H1 (cell line): Measurements from ENCODE around the gene PHTF2. TPM values are rescaled to one million over a fixed set of nuclear protein-coding genes. Genes with fewer than 3 reads are reported as not detected.

Experiments used
- CTCF ChIA-PET: fragments of 300-600 bp; sonication (Branson Sonifier 250); formaldehyde crosslinking; loops from one replicate; lab custom pipeline; 2021; ENCODE audit not compliant: partially characterized antibody; lab: Charles Lee
- POLR2A ChIA-PET: fragments of 300-600 bp; sonication (Branson Sonifier 250); formaldehyde crosslinking; loops from one replicate; lab custom pipeline; 2021; ENCODE audit warnings: inconsistent platforms; ENCODE audit not compliant: partially characterized antibody; lab: Charles Lee
- DNase-seq, 2 experiments: peaks; one replicate each; pipeline versions ENCODE4 v3.0.0 to v3.0.0-alpha.2; 2010 to 2022; ENCODE audit warnings: low spot score in 2 of 2, low read depth in 1 of 2, mixed read lengths in 1 of 2
- FAIRE-seq: peaks from 2 replicates; lab custom pipeline; 2011; peaks lifted over from hg19 to GRCh38; lab: Jason Lieb, UNC
- H2AFZ ChIP-seq: 2 replicates; pipeline ENCODE4 v1.8.1; 2012; ENCODE audit warnings: low read length, inconsistent platforms
- H2AK5ac ChIP-seq: 2 replicates; pipeline ENCODE4 v1.6.1; 2013; ENCODE audit warnings: low read depth, low read length
- H2BK120ac ChIP-seq: replicated peaks from 2 replicates; pipeline ENCODE3; 2013; ENCODE audit warnings: low read depth, low read length, inconsistent platforms
- H2BK12ac ChIP-seq: 2 replicates; pipeline ENCODE4 v1.6.1; 2013; ENCODE audit warnings: low read depth, low read length
- H2BK15ac ChIP-seq: 2 replicates; pipeline ENCODE4 v1.6.1; 2013; ENCODE audit warnings: low read length
- H2BK20ac ChIP-seq: 2 replicates; pipeline ENCODE4 v1.6.1; 2013; ENCODE audit warnings: low read length
- H2BK5ac ChIP-seq: 2 replicates; pipeline ENCODE4 v1.6.1; 2013; ENCODE audit warnings: low read depth, low read length
- H3K14ac ChIP-seq: 2 replicates; pipeline ENCODE4 v1.6.1; 2013; ENCODE audit warnings: inconsistent platforms; ENCODE audit not compliant: insufficient read length
- H3K18ac ChIP-seq: 2 replicates; pipeline ENCODE4 v1.6.1; 2013; ENCODE audit warnings: low read length; ENCODE audit errors: extremely low read depth
- H3K23ac ChIP-seq: 2 replicates; pipeline ENCODE4 v1.6.1; 2013; ENCODE audit warnings: inconsistent platforms; ENCODE audit not compliant: insufficient read length
- H3K23me2 ChIP-seq: 2 replicates; pipeline ENCODE4 v1.6.1; 2013; ENCODE audit warnings: low read depth, low read length
- H3K27ac ChIP-seq: 2 replicates; pipeline ENCODE4 v1.6.1; 2011; ENCODE audit warnings: low read depth, low read length, inconsistent platforms
- H3K27me3 ChIP-seq, 4 experiments: replicated peaks in 1 of 4; 1 replicate in 1 of 4; 2 replicates in 3 of 4; pipeline versions ENCODE4 v1.6.1 to v1.8.1; 2011 to 2013; ENCODE audit warnings: low read length in 3 of 4, mild to moderate bottlenecking in 3 of 4, inconsistent platforms in 2 of 4, mixed read lengths in 2 of 4, moderate library complexity in 1 of 4; ENCODE audit not compliant: control insufficient read depth in 3 of 4, insufficient read depth in 3 of 4; ENCODE audit errors: extremely low read depth in 1 of 4
- H3K36me3 ChIP-seq, 4 experiments: 2 replicates each; pipeline versions ENCODE4 v1.6.1 to v1.8.1; 2011 to 2013; ENCODE audit warnings: mild to moderate bottlenecking in 4 of 4, low read length in 3 of 4, moderate library complexity in 2 of 4, control low read depth in 1 of 4, inconsistent platforms in 1 of 4; ENCODE audit not compliant: insufficient read depth in 4 of 4, control insufficient read depth in 2 of 4
- H3K4ac ChIP-seq: replicated peaks from 2 replicates; pipeline ENCODE3; 2013; ENCODE audit warnings: low read length, low read depth, mixed read lengths, inconsistent platforms; ENCODE audit not compliant: insufficient read length
- H3K4me1 ChIP-seq, 4 experiments: replicated peaks in 1 of 4; 1 replicate in 1 of 4; 2 replicates in 3 of 4; pipeline versions ENCODE4 v1.6.1 to v1.8.1; 2011 to 2013; ENCODE audit warnings: low read length in 3 of 4, inconsistent platforms in 2 of 4, mixed read lengths in 1 of 4; ENCODE audit not compliant: insufficient read depth in 4 of 4, control insufficient read depth in 3 of 4
- H3K4me2 ChIP-seq, 2 experiments: 2 replicates each; pipeline versions ENCODE4 v1.6.1 to v1.8.1; 2011 to 2013; ENCODE audit warnings: low read depth in 2 of 2, low read length in 2 of 2, control low read depth in 1 of 2, inconsistent platforms in 1 of 2, mild to moderate bottlenecking in 1 of 2; ENCODE audit not compliant: insufficient read depth in 1 of 2
- H3K4me3 ChIP-seq, 4 experiments: fragments of 200-600, 300-600 bp in 1 of 4; sonication (generic), shearing (Covaris generic), sonication (Bioruptor Twin) in 1 of 4; 2 replicates each; pipeline versions ENCODE4 v1.5.1 to v1.8.1; 2011 to 2016; ENCODE audit warnings: low read length in 4 of 4, low read depth in 3 of 4, control low read depth in 2 of 4, inconsistent platforms in 2 of 4, mild to moderate bottlenecking in 2 of 4, mixed read lengths in 1 of 4, moderate library complexity in 1 of 4; ENCODE audit not compliant: insufficient read depth in 2 of 4; ENCODE audit errors: extremely low read depth in 1 of 4
- H3K56ac ChIP-seq: replicated peaks from 2 replicates; pipeline ENCODE3; 2013; ENCODE audit warnings: low read depth, mild to moderate bottlenecking, mixed read lengths, low read length, inconsistent platforms; ENCODE audit not compliant: insufficient read length
- H3K79me1 ChIP-seq: 2 replicates; pipeline ENCODE4 v1.6.1; 2013; ENCODE audit warnings: low read depth, low read length, control low read depth
- H3K79me2 ChIP-seq, 2 experiments: 2 replicates each; pipeline versions ENCODE4 v1.6.1 to v1.8.1; 2012 to 2013; ENCODE audit warnings: low read length in 2 of 2, mild to moderate bottlenecking in 2 of 2, inconsistent platforms in 1 of 2; ENCODE audit not compliant: insufficient read depth in 2 of 2, control insufficient read depth in 1 of 2
- H3K9ac ChIP-seq, 4 experiments: replicated peaks in 1 of 4; 1 replicate in 1 of 4; 2 replicates in 3 of 4; pipeline versions ENCODE4 v1.6.1 to v1.8.1; 2011 to 2013; ENCODE audit warnings: low read depth in 3 of 4, low read length in 3 of 4, control low read depth in 2 of 4, mild to moderate bottlenecking in 2 of 4, moderate library complexity in 2 of 4, inconsistent platforms in 1 of 4; ENCODE audit errors: extremely low read depth in 1 of 4
- H3K9me3 ChIP-seq, 2 experiments: 2 replicates each; pipeline versions ENCODE4 v1.6.1 to v1.8.1; 2012 to 2013; ENCODE audit warnings: mild to moderate bottlenecking in 2 of 2, moderate library complexity in 2 of 2, control low read depth in 1 of 2, inconsistent platforms in 1 of 2, low read depth in 1 of 2, low read length in 1 of 2, mixed read lengths in 1 of 2; ENCODE audit not compliant: insufficient read depth in 2 of 2
- H4K20me1 ChIP-seq, 2 experiments: replicated peaks in 1 of 2; 2 replicates each; pipeline versions ENCODE3 to v1.8.1; 2011 to 2013; ENCODE audit warnings: inconsistent platforms in 2 of 2, low read length in 2 of 2, mild to moderate bottlenecking in 1 of 2; ENCODE audit not compliant: insufficient read depth in 2 of 2, control insufficient read depth in 1 of 2
- H4K5ac ChIP-seq: 2 replicates; pipeline ENCODE4 v1.6.1; 2013; ENCODE audit warnings: low read length, low read depth, mixed read lengths, inconsistent platforms; ENCODE audit not compliant: insufficient read length
- H4K8ac ChIP-seq: 2 replicates; pipeline ENCODE4 v1.8.0; 2013; ENCODE audit warnings: mild to moderate bottlenecking, moderate library complexity, low read length, inconsistent platforms; ENCODE audit not compliant: insufficient read depth; ENCODE audit errors: extremely low read depth
- H4K91ac ChIP-seq: replicated peaks from 2 replicates; pipeline ENCODE3; 2013; ENCODE audit warnings: low read length, mixed read lengths, inconsistent platforms; ENCODE audit not compliant: insufficient read length
- BACH1 ChIP-seq: IDR thresholded peaks from 2 replicates; pipeline ENCODE4 v1.6.1; 2012; ENCODE audit warnings: low read length, improper control_type of control experiment
- BCL11A ChIP-seq, 2 experiments: IDR thresholded peaks; one replicate each; pipeline ENCODE4 v1.6.1; 2011; ENCODE audit warnings: low read depth in 2 of 2, low read length in 2 of 2, mild to moderate bottlenecking in 2 of 2
- KDM5A ChIP-seq: fragments of 200-600 bp; IDR thresholded peaks from 2 replicates; pipeline ENCODE4 v1.7.1; 2012; ENCODE audit warnings: mild to moderate bottlenecking, low read length, inconsistent platforms, mixed read lengths
- RBBP5 ChIP-seq: IDR thresholded peaks from 2 replicates; pipeline ENCODE4 v1.7.1; 2012; ENCODE audit warnings: low read depth, mild to moderate bottlenecking, inconsistent platforms, low read length, moderate library complexity, borderline replicate concordance
- RNF2 ChIP-seq: fragments of 200-900, 300-1000 bp; sonication (generic); IDR thresholded peaks from 2 replicates; pipeline ENCODE4 v1.7.1; 2016; ENCODE audit warnings: borderline replicate concordance, low read depth, mild to moderate bottlenecking, antibody characterized with exemption, low read length; ENCODE audit not compliant: poor library complexity, severe bottlenecking; ENCODE audit errors: missing control alignments
- TEAD4 ChIP-seq: IDR thresholded peaks from 2 replicates; pipeline ENCODE4 v1.6.1; 2012; ENCODE audit warnings: low read depth, low read length, inconsistent platforms, mixed read lengths
- ZNF274 ChIP-seq: IDR thresholded peaks from 2 replicates; pipeline ENCODE4 v1.7.0; 2012; ENCODE audit warnings: low read length, borderline replicate concordance; ENCODE audit errors: extremely low read depth
- WGBS, 2 experiments: shearing (Covaris generic) in 1 of 2; methylation state at CpG; one replicate each; pipeline versions ENCODE4 v1.1.6 to v1.1.7; 2013 to 2015; ENCODE audit warnings: low lambda C conversion rate in 2 of 2, mixed read lengths in 2 of 2, inconsistent platforms in 1 of 2, low coverage in 1 of 2, missing lambda C conversion rate in 1 of 2; ENCODE audit not compliant: insufficient replicate concordance in 2 of 2, insufficient coverage in 1 of 2, insufficient read length in 1 of 2; ENCODE audit errors: extremely low coverage in 1 of 2, missing lambda C conversion rate in 1 of 2; 5-methylcytosine and 5-hydroxymethylcytosine counted together
- polyA plus RNA-seq, 7 experiments: library from polyadenylated mRNA; depleted of rRNA in 3 of 7; stranded (reverse) in 5 of 7; unstranded in 2 of 7; fragments of >200 nt in 5 of 7; fragments of 200-250 nt in 2 of 7; gene quantifications; 1 replicate in 5 of 7; 2 replicates in 1 of 7; 4 replicates in 1 of 7; pipeline versions ENCODE4 v1.2.1 to v1.2.3, GENCODE V29; 2011 to 2013; ENCODE audit warnings: missing spikeins in 2 of 7, mixed read lengths in 2 of 7
- total RNA-seq: library from RNA; stranded (reverse); fragmentation: NEBNext Ultra II Directional; extraction: Animal tissue kit (Norgen Biotek cat#: 25700); gene quantifications from 2 replicates; pipeline ENCODE4 v1.2.1, GENCODE V29; 2021

The PHTF2 gene
- total and polyA plus RNA-seq, 2 of the 8 experiments (the other 6 are each of a cell fraction or from before 2014, with no cell fraction given), result 9.0 to 25.4 TPM

DNA sequence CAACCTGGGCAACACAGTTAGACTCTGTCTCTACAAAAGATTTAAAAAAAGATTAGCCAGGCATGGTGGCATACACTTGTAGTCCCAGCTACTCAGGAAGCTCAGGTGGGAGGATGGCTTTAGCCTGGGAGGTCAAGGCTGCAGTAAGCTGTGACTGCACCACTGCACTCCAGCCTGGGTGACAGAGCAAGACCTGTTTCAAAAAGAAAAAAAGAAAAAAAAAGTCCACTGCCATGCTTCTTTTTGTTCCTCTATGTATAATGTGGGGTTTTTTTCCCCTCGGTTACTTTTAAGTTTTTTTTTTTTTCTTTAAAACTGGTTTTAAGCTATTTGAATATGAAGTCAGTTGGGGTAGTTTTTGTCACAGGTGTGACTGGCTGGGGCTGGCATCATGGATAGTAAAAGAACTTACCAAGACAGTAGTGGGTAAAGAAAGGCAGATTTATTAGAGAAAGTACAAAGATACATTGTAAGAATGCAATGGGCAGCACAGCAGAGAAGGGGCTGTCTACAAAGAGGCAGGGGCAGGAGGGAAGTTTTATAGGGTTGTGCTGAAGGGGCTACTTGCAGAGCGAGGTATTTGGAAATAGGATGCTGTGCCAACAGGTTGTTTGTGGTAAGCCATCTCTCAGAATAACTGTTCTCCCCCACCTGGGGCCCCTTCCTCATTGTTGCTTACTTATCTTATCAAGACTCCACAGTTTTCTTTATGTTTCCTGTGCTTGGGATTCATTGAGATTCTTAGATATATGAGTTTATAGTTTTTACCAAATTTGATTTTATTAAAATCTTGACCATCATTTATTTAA lies 177.3 kb downstream of the PHTF2 start:
- Histone ChIP-seq H3K79me1 (no peaks in the 10 kb centered on the region), H3K23ac (no peak overlapping the region), H3K4me2 (no peak overlapping the region), H4K5ac (no peak overlapping the region), H2BK12ac (no peak overlapping the region), H2BK120ac (no peak overlapping the region), H3K4ac (no peak overlapping the region), H3K56ac (no peak overlapping the region), H4K20me1 (no peaks in the 10 kb centered on the region), H3K9ac (no peak overlapping the region), H3K14ac (no peak overlapping the region), H3K36me3 (no peaks in the 10 kb centered on the region), H3K27me3 (no peaks in the 10 kb centered on the region), H3K18ac (no peak overlapping the region), H4K8ac (no peak overlapping the region), H4K91ac (no peak overlapping the region), H2BK5ac (no peak overlapping the region), H3K79me2 (no peaks in the 10 kb centered on the region), H3K4me1 (no peaks in the 10 kb centered on the region), H2AK5ac (no peak overlapping the region), H3K9me3 (no peaks in the 10 kb centered on the region), H2AFZ (no peak overlapping the region), H2BK20ac (no peak overlapping the region), H3K27ac (no peak overlapping the region), H2BK15ac (no peak overlapping the region), H3K23me2 (no peaks in the 10 kb centered on the region), H3K4me3 (no peak overlapping the region)
- CTCF ChIA-PET, result interaction anchor here (0.9 kb wide), 1 partner anchor 14 kb away, joined by 4 read pairs; no protein-coding TSS in a partner anchor
- POLR2A ChIA-PET, result no interaction called here
- WGBS, 2 experiments, result 92% methylated on average over 2 of the region's 2 CpGs; no CpG with 5 or more reads in 1 of the 2 experiments
- FAIRE-seq (no peak), DNase-seq (no peak)
- no peak for TF ChIP-seq BACH1
- no peak for TF ChIP-seq BCL11A (IDR thresholded peaks at IDR 0.05; ENCODE audit: low read depth in 2 of 2, low read length in 2 of 2)
- TF ChIP-seq TEAD4, result no peak
- no peak for TF ChIP-seq ZNF274
- TF ChIP-seq RNF2, result no peak
- no peak for TF ChIP-seq RBBP5
- TF ChIP-seq KDM5A, result no peak
